H9 (cell line): ENCODE results near the gene SDC3. TPM values are rescaled to one million over a fixed set of nuclear protein-coding genes. Genes with fewer than 3 reads are reported as not detected.

Source experiments
- DNase-seq: peaks from one replicate; pipeline ENCODE4 v3.0.0-alpha.2; 2017
- H2AFZ ChIP-seq: one replicate; pipeline ENCODE4 v1.6.1; 2013; ENCODE audit warnings: mild to moderate bottlenecking, low read length, control low read depth, moderate library complexity
- H2AK5ac ChIP-seq: 2 replicates; pipeline ENCODE4 v1.6.1; 2013; ENCODE audit warnings: low read length, control low read depth, mixed read lengths; ENCODE audit not compliant: insufficient read length
- H2BK120ac ChIP-seq: one replicate; pipeline ENCODE4 v1.6.1; 2013; ENCODE audit warnings: low read depth, mild to moderate bottlenecking, low read length, control low read depth, inconsistent platforms; ENCODE audit not compliant: poor library complexity, severe bottlenecking
- H2BK12ac ChIP-seq: 2 replicates; pipeline ENCODE4 v1.6.1; 2013; ENCODE audit warnings: low read length, control low read depth, mixed read lengths, low read depth; ENCODE audit not compliant: insufficient read length
- H2BK15ac ChIP-seq: 2 replicates; pipeline ENCODE4 v1.6.1; 2013; ENCODE audit warnings: low read depth, low read length, control low read depth
- H2BK20ac ChIP-seq: one replicate; pipeline ENCODE4 v1.6.1; 2013; ENCODE audit warnings: low read depth, mild to moderate bottlenecking, low read length, control low read depth, inconsistent platforms; ENCODE audit not compliant: poor library complexity, severe bottlenecking
- H2BK5ac ChIP-seq: 2 replicates; pipeline ENCODE4 v1.6.1; 2013; ENCODE audit warnings: low read length, control low read depth, mixed read lengths; ENCODE audit not compliant: insufficient read length
- H3K14ac ChIP-seq: 2 replicates; pipeline ENCODE4 v1.6.1; 2013; ENCODE audit warnings: low read length, control low read depth; ENCODE audit not compliant: insufficient read depth
- H3K18ac ChIP-seq: 2 replicates; pipeline ENCODE4 v1.6.1; 2013; ENCODE audit warnings: low read depth, mild to moderate bottlenecking, mixed read lengths, low read length, control low read depth; ENCODE audit not compliant: insufficient read length
- H3K23ac ChIP-seq: 2 replicates; pipeline ENCODE4 v1.6.1; 2013; ENCODE audit warnings: low read length, control low read depth, mixed read lengths, low read depth; ENCODE audit not compliant: insufficient read length
- H3K23me2 ChIP-seq: 2 replicates; pipeline ENCODE4 v1.6.1; 2013; ENCODE audit warnings: low read depth, mild to moderate bottlenecking, mixed read lengths, low read length, control low read depth; ENCODE audit not compliant: insufficient read length, poor library complexity, severe bottlenecking
- H3K27ac ChIP-seq: 2 replicates; pipeline ENCODE4 v1.5.1; 2013; ENCODE audit warnings: low read length, control low read depth, mixed read lengths, low read depth; ENCODE audit not compliant: insufficient read length
- H3K27me3 ChIP-seq: 2 replicates; pipeline ENCODE4 v1.6.1; 2013; ENCODE audit warnings: low read length, control low read depth, inconsistent platforms; ENCODE audit not compliant: insufficient read depth
- H3K4ac ChIP-seq: 2 replicates; pipeline ENCODE4 v1.6.1; 2013; ENCODE audit warnings: low read depth, mild to moderate bottlenecking, control low read depth, inconsistent platforms, low read length, moderate library complexity
- H3K4me1 ChIP-seq: 2 replicates; pipeline ENCODE4 v1.6.1; 2013; ENCODE audit warnings: low read length, control low read depth, inconsistent platforms; ENCODE audit not compliant: insufficient read depth
- H3K4me2 ChIP-seq: 2 replicates; pipeline ENCODE4 v1.6.1; 2013; ENCODE audit warnings: low read length, control low read depth, mixed read lengths; ENCODE audit not compliant: insufficient read length, insufficient read depth
- H3K56ac ChIP-seq: 2 replicates; pipeline ENCODE4 v1.6.1; 2013; ENCODE audit warnings: low read depth, mild to moderate bottlenecking, mixed read lengths, low read length, control low read depth; ENCODE audit not compliant: insufficient read length
- H3K79me1 ChIP-seq: 2 replicates; pipeline ENCODE4 v1.6.1; 2013; ENCODE audit warnings: low read depth, mild to moderate bottlenecking, moderate library complexity, low read length, control low read depth, inconsistent platforms; ENCODE audit not compliant: insufficient read depth, poor library complexity, severe bottlenecking
- H3K79me2 ChIP-seq: 2 replicates; pipeline ENCODE4 v1.6.1; 2013; ENCODE audit warnings: low read length, control low read depth, inconsistent platforms; ENCODE audit not compliant: insufficient read depth
- H3K9ac ChIP-seq: 2 replicates; pipeline ENCODE4 v1.6.1; 2013; ENCODE audit warnings: low read length, control low read depth, mixed read lengths; ENCODE audit not compliant: insufficient read length; ENCODE audit errors: extremely low read depth
- H3K9me3 ChIP-seq: one replicate; pipeline ENCODE4 v1.6.1; 2013; ENCODE audit warnings: low read depth, low read length, inconsistent platforms; ENCODE audit not compliant: control insufficient read depth
- H3T11ph ChIP-seq: one replicate; pipeline ENCODE4 v1.6.1; 2013; ENCODE audit warnings: mild to moderate bottlenecking, low read length, control low read depth, inconsistent platforms
- H4K20me1 ChIP-seq: one replicate; pipeline ENCODE4 v1.6.1; 2013; ENCODE audit not compliant: control insufficient read depth, insufficient read length, insufficient read depth
- H4K5ac ChIP-seq: 2 replicates; pipeline ENCODE4 v1.6.1; 2013; ENCODE audit warnings: low read depth, mild to moderate bottlenecking, mixed read lengths, low read length, control low read depth; ENCODE audit not compliant: insufficient read length
- H4K8ac ChIP-seq: replicated peaks from 2 replicates; pipeline ENCODE4 v1.6.1; 2013; ENCODE audit warnings: low read length, control low read depth, mixed read lengths, low read depth; ENCODE audit not compliant: insufficient read length
- H4K91ac ChIP-seq: 2 replicates; pipeline ENCODE4 v1.6.1; 2013; ENCODE audit warnings: low read depth, mild to moderate bottlenecking, moderate library complexity, mixed read lengths, low read length, control low read depth; ENCODE audit not compliant: insufficient read length
- H3K27ac Mint-ChIP-seq, 3 experiments: 2 replicates in 2 of 3; 3 replicates in 1 of 3; pipeline ENCODE4 v1.8.0; 2020 to 2021; ENCODE audit warnings: mixed read lengths in 3 of 3, mild to moderate bottlenecking in 1 of 3, moderate library complexity in 1 of 3
- H3K27me3 Mint-ChIP-seq: 2 replicates; pipeline ENCODE4 v1.8.0; 2021; ENCODE audit warnings: low read depth, mild to moderate bottlenecking, moderate library complexity, mixed read lengths
- H3K36me3 Mint-ChIP-seq, 3 experiments: 2 replicates in 2 of 3; 3 replicates in 1 of 3; pipeline ENCODE4 v1.8.0; 2020 to 2021; ENCODE audit warnings: low read depth in 3 of 3, mixed read lengths in 3 of 3; ENCODE audit not compliant: insufficient read depth in 1 of 3
- H3K4me1 Mint-ChIP-seq, 2 experiments: 2 replicates each; pipeline ENCODE4 v1.8.0; 2020; ENCODE audit warnings: mixed read lengths in 2 of 2
- H3K4me3 Mint-ChIP-seq, 2 experiments: 2 replicates in 1 of 2; 3 replicates in 1 of 2; pipeline ENCODE4 v1.8.0; 2020 to 2021; ENCODE audit warnings: mild to moderate bottlenecking in 2 of 2, mixed read lengths in 2 of 2, moderate library complexity in 1 of 2
- H3K9me3 Mint-ChIP-seq, 2 experiments: 2 replicates in 1 of 2; 3 replicates in 1 of 2; pipeline ENCODE4 v1.8.0; 2020; ENCODE audit warnings: mild to moderate bottlenecking in 2 of 2, mixed read lengths in 2 of 2, moderate library complexity in 1 of 2
- WGBS: extraction: QIAGEN DNeasy Blood & Tissue Kit; methylation state at CpG from one replicate; pipeline ENCODE4 v1.1.7; 2013; ENCODE audit warnings: missing lambda C conversion rate, low lambda C conversion rate, mixed read lengths; ENCODE audit not compliant: insufficient read length; ENCODE audit errors: extremely low coverage; 5-methylcytosine and 5-hydroxymethylcytosine counted together
- total RNA-seq: library from RNA; stranded (reverse); gene quantifications from 2 replicates; pipeline ENCODE4 v1.2.1, GENCODE V29; 2021
- TF ChIP-seq, protein P1 (sequence below): fragments of 200-600 bp; sonication (generic); conservative IDR thresholded peaks from 3 replicates; pipeline ENCODE4 v1.8.0; 2021; ENCODE audit warnings: antibody characterized with exemption, mild to moderate bottlenecking

Gene SDC3
- total RNA-seq, 1 experiment from 2014 or later = 25.9 TPM

DNA sequence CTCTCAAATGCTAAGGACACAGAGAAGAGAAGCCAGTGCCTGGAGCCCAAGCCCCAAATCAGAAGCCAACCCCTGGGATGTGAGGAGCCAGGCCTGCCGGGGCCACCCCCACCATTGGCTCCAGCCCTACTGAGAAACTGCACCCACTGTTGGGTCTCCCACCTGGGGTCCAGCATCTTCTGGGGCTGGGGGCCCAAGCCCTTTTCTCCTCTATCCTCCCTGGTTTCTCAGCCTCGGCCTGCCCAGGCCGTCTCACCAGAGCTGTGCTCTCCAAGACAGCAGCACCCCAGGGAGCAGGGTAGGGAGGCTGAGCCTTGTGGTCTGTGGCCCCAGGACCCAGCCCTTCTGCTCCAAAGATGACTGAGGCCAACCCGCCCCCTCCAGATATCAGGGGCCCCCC, 37.9 kb downstream of the SDC3 start:
- no peak overlapping the region for H3K4me3 Mint-ChIP-seq
- Histone ChIP-seq H3T11ph (no peak overlapping the region), H3K14ac (no peak overlapping the region; the same call in 1 of the 2 replicates), H3K79me1 (no peaks in the 10 kb centered on the region), H3K18ac (no peak overlapping the region), H3K4me2 (no peak overlapping the region), H3K27me3 (no peaks in the 10 kb centered on the region), H4K20me1 (no peaks in the 10 kb centered on the region), H3K56ac (no peak overlapping the region), H3K4me1 (no peaks in the 10 kb centered on the region), H2BK120ac (no peak overlapping the region), H3K23me2 (no peaks in the 10 kb centered on the region), H3K4ac (no peak overlapping the region), H2BK5ac (no peak overlapping the region), H2BK15ac (no peak overlapping the region), H3K23ac (no peak overlapping the region), H3K27ac (no peak overlapping the region), H4K91ac (no peak overlapping the region), H2AK5ac (no peak overlapping the region), H2BK12ac (no peak overlapping the region), H3K9ac (no peak overlapping the region), H2BK20ac (no peak overlapping the region), H4K5ac (no peak overlapping the region), H3K79me2 (no peaks in the 10 kb centered on the region), H4K8ac (no peak overlapping the region), H2AFZ (no peak overlapping the region), H3K9me3 (peaks cover 14% of the 10 kb centered on the region)
- H3K27ac Mint-ChIP-seq = peak overlapping the region in 2 of 3 experiments; percentile 89 to 95; a peak in 1 of 7 replicates
- TF ChIP-seq, protein P1, sequence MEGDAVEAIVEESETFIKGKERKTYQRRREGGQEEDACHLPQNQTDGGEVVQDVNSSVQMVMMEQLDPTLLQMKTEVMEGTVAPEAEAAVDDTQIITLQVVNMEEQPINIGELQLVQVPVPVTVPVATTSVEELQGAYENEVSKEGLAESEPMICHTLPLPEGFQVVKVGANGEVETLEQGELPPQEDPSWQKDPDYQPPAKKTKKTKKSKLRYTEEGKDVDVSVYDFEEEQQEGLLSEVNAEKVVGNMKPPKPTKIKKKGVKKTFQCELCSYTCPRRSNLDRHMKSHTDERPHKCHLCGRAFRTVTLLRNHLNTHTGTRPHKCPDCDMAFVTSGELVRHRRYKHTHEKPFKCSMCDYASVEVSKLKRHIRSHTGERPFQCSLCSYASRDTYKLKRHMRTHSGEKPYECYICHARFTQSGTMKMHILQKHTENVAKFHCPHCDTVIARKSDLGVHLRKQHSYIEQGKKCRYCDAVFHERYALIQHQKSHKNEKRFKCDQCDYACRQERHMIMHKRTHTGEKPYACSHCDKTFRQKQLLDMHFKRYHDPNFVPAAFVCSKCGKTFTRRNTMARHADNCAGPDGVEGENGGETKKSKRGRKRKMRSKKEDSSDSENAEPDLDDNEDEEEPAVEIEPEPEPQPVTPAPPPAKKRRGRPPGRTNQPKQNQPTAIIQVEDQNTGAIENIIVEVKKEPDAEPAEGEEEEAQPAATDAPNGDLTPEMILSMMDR = no peak
- H3K9me3 Mint-ChIP-seq = no peaks in the 10 kb centered on the region
- peaks cover 15 to 16% of the 10 kb centered on the region in 2 experiments for H3K4me1 Mint-ChIP-seq
- no peak for DNase-seq
- H3K36me3 Mint-ChIP-seq = peaks cover 4 to 9% (median 5%) of the 10 kb centered on the region in 3 experiments; a peak in 6 of 7 replicates
- no CpG with 5 or more reads among the region's 4 CpGs for WGBS
- H3K27me3 Mint-ChIP-seq = no peaks in the 10 kb centered on the region
